SK-N-MC (cell line): ENCODE results near the gene ATP2B1.

ENCODE experiments used
- EZH2 ChIP-seq: fragments of 200-600 bp; sonication (generic); IDR thresholded peaks from one replicate; pipeline ENCODE4 v1.6.1; 2017; ENCODE audit warnings: antibody characterized with exemption
- FOXP2 ChIP-seq: optimal IDR thresholded peaks from 2 replicates; pipeline ENCODE3; 2011; ENCODE audit warnings: mild to moderate bottlenecking, moderate library complexity; ENCODE audit not compliant: insufficient read depth; ENCODE audit errors: extremely low read length, control extremely low read depth
- POLR2AphosphoS5 ChIP-seq: IDR thresholded peaks from 2 replicates; pipeline ENCODE4 v1.6.1; 2012; ENCODE audit warnings: mild to moderate bottlenecking, low read depth, low read length, borderline replicate concordance

GRCh38 chr12:89645434-89645833, 63.2 kb downstream of the ATP2B1 start:
- TF ChIP-seq EZH2 (no peak), FOXP2 (no peak), POLR2AphosphoS5 (no peak)
